GM12875 (cell line): ENCODE measurements around the gene DNAJC13.

Source experiments
- H3K4me3 ChIP-seq: one replicate; pipeline ENCODE4 v1.5.1; 2011; ENCODE audit warnings: low read depth, low read length, control low read depth
- CTCF ChIP-seq: IDR thresholded peaks from 2 replicates; pipeline ENCODE4 v1.5.1; 2011; ENCODE audit warnings: low read depth, mild to moderate bottlenecking, control low read depth, inconsistent platforms, low read length, moderate library complexity, borderline replicate concordance; ENCODE audit not compliant: insufficient read depth

The DNAJC13 gene

GRCh38 chr3:132561003-132561402, 143.7 kb downstream of the DNAJC13 start:
- TF ChIP-seq CTCF = no peak
- H3K4me3 ChIP-seq = no peak overlapping the region

- H3K4me3 ChIP-seq = no peak overlapping the region
- no peak for TF ChIP-seq CTCF
Measured at GRCh38 chr3:132563420-132564069, 146.2 kb downstream of the DNAJC13 start.

GRCh38 chr3:132564070-132564465, 146.8 kb downstream of the DNAJC13 start:
- TF ChIP-seq CTCF = no peak

GRCh38 chr3:132568422-132568821, 151.1 kb downstream of the DNAJC13 start:
- TF ChIP-seq CTCF = no peak
- no peak overlapping the region for H3K4me3 ChIP-seq

More at GRCh38 chr3:132564070-132564465, 146.8 kb downstream of the DNAJC13 start:
- H3K4me3 ChIP-seq = no peak overlapping the region

GRCh38 chr3:132569153-132569552, 151.9 kb downstream of the DNAJC13 start:
- H3K4me3 ChIP-seq = no peak overlapping the region
- no peak for TF ChIP-seq CTCF

- no peak overlapping the region for H3K4me3 ChIP-seq
Measured at GRCh38 chr3:132569580-132569979, 152.3 kb downstream of the DNAJC13 start.

More at GRCh38 chr3:132569580-132569979, 152.3 kb downstream of the DNAJC13 start:
- no peak for TF ChIP-seq CTCF
